Testis (tissue), 3 donors: Measurements from ENCODE around the gene SNX20. TPM values are rescaled to one million over a fixed set of nuclear protein-coding genes. Genes with fewer than 3 reads are reported as not detected.

Experiments
- DNase-seq: peaks from one replicate; pipeline ENCODE4 v3.0.0-alpha.2; 2019
- H3K27ac ChIP-seq, 2 donors: fragments of 200-600 bp; sonication (generic); one replicate each; pipeline ENCODE4 v1.5.1; 2019
- H3K27me3 ChIP-seq: fragments of 200-600 bp; sonication (generic); one replicate; pipeline ENCODE4 v1.5.1; 2019
- H3K36me3 ChIP-seq: fragments of 200-600 bp; sonication (generic); one replicate; pipeline ENCODE4 v1.5.1; 2017; ENCODE audit warnings: low read depth; ENCODE audit errors: missing control alignments
- H3K4me1 ChIP-seq: fragments of 200-600 bp; sonication (generic); one replicate; pipeline ENCODE4 v1.5.1; 2019
- H3K4me3 ChIP-seq, 2 donors: fragments of 200-600 bp; sonication (generic); one replicate each; pipeline ENCODE4 v1.5.1; 2017 to 2019
- H3K9me3 ChIP-seq: fragments of 200-600 bp; sonication (generic); one replicate; pipeline ENCODE4 v1.5.1; 2017
- POLR2A ChIP-seq: fragments of 450-650 bp; IDR thresholded peaks from one replicate; pipeline ENCODE4 v1.6.1; 2017; ENCODE audit warnings: antibody characterized with exemption, mild to moderate bottlenecking, moderate library complexity
- whole genome bisulfite sequencing, 2 donors: methylation state at CpG; one replicate each; pipeline ENCODE4 v1.1.5; 2018; 5-methylcytosine and 5-hydroxymethylcytosine counted together
- intact Hi-C: fragments of 100-400 bp; cut with DNase I; formaldehyde crosslinking; loops from one replicate; pipeline ENCODE4 v1.15.1; 2023; ENCODE audit warnings: low total_unique reads
- polyA plus RNA-seq: library from polyadenylated mRNA; stranded (reverse); fragments of 350-450 nt; fragmentation: Illumina TruSeq; extraction: RNeasy Lipid Tissue Mini Kit (QIAGEN cat#74804); gene quantifications from one replicate; pipeline ENCODE4 v1.2.3, GENCODE V29; 2014; ENCODE audit warnings: low read depth, low replicate concordance; ENCODE audit not compliant: insufficient read depth
- total RNA-seq, 2 donors: library from RNA; depleted of rRNA; stranded (reverse); fragments of >200 nt; gene quantifications; one replicate each; pipeline ENCODE4 v1.2.3, GENCODE V29; 2016
- TF ChIP-seq, protein P1 (sequence below), 3 experiments: fragments of 450-650 bp in 2 of 3; fragments of 200-600 bp in 1 of 3; sonication (generic) in 1 of 3; IDR thresholded peaks; one replicate each; pipeline ENCODE4 v1.5.1; 2016 to 2019; ENCODE audit warnings: antibody characterized with exemption in 3 of 3, mild to moderate bottlenecking in 2 of 3, moderate library complexity in 1 of 3

The SNX20 gene
- total and polyA plus RNA-seq, 3 donors from 2014 or later, result 0.63 to 2.1 (median 1.8) TPM

DNA sequence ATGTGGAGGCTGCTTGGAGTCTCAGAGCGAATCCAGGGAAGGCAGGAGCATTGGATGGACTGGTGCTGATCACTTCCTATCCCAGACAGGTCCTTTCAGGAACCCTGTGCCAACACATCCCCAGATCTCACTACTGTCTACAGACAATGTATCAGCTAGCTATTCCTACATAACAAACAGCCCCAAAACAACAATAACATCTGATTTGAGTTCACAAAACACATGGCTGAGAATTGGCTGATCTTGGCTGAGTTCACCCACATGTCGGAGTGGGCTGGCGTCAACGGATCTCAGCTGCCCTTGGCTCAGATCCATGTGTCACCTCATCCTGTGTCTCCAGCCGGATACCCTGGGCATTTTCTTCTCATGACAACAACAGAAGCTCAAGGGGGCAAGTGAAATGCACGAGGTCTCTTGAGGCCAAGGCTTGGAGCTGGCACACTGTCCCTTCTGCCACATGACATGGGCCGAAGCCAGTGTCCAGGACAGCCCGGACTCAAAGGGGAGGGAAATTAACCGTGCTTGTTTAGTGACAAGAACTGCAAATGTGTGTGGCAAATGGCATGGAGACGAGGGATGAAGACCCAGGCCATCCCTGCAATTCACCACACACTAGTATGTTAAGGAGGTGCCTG, 18.7 kb downstream of the SNX20 start:
- Histone ChIP-seq H3K36me3 (no peaks in the 10 kb centered on the region), H3K27me3 (no peaks in the 10 kb centered on the region), H3K27ac (no peak overlapping the region), H3K4me3 (no peak overlapping the region), H3K4me1 (no peaks in the 10 kb centered on the region), H3K9me3 (no peaks in the 10 kb centered on the region)
- 85 to 87% methylated on average over 10 of the region's 10 CpGs for WGBS, 2 donors
- intact Hi-C loops, result loop anchor here (10.0 kb wide), 2 partner anchors 142 to 288 kb away; no protein-coding TSS in a partner anchor
- DNase-seq, result no peak
- TF ChIP-seq POLR2A, result no peak
- TF ChIP-seq, protein P1, sequence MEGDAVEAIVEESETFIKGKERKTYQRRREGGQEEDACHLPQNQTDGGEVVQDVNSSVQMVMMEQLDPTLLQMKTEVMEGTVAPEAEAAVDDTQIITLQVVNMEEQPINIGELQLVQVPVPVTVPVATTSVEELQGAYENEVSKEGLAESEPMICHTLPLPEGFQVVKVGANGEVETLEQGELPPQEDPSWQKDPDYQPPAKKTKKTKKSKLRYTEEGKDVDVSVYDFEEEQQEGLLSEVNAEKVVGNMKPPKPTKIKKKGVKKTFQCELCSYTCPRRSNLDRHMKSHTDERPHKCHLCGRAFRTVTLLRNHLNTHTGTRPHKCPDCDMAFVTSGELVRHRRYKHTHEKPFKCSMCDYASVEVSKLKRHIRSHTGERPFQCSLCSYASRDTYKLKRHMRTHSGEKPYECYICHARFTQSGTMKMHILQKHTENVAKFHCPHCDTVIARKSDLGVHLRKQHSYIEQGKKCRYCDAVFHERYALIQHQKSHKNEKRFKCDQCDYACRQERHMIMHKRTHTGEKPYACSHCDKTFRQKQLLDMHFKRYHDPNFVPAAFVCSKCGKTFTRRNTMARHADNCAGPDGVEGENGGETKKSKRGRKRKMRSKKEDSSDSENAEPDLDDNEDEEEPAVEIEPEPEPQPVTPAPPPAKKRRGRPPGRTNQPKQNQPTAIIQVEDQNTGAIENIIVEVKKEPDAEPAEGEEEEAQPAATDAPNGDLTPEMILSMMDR (IDR thresholded peaks at IDR 0.05), result no peak

GRCh38 chr16:50659806-50660205, 21.3 kb downstream of the SNX20 start:
- Histone ChIP-seq H3K27ac (no peak overlapping the region), H3K4me1 (no peaks in the 10 kb centered on the region), H3K9me3 (no peaks in the 10 kb centered on the region), H3K4me3 (no peak overlapping the region), H3K27me3 (no peaks in the 10 kb centered on the region), H3K36me3 (no peaks in the 10 kb centered on the region)
- no peak for TF ChIP-seq POLR2A
- TF ChIP-seq, protein P1 (IDR thresholded peaks at IDR 0.05), result no peak
- intact Hi-C loops, result loop anchor here (10.0 kb wide), 2 partner anchors 145 to 285 kb away; no protein-coding TSS in a partner anchor
- WGBS, 2 donors, result 89 to 92% methylated on average over 5 of the region's 5 CpGs
- DNase-seq, result no peak

DNA sequence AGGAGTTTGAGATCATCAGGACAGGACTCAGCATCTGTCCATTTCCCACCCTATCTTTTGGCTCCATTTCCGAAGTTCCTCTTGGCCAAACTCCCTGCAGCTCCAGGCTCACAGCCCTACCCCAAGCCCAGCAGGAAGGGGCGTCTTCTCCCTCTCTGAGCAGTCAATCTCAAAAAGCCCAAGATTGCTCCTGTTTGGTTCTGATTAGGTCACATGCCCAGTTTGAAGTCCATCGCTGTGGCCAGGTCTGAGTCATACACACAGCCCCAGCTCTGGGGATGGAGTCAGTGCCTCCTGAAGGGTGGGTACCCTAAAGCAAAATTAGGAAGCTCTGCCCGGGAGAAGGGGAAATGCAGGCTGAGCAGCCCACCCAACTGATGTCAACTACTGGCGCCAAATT, 23.9 kb downstream of the SNX20 start:
- no peaks in the 10 kb centered on the region for H3K9me3 ChIP-seq
- H3K27me3 ChIP-seq, result no peaks in the 10 kb centered on the region
- no peak overlapping the region for H3K4me3 ChIP-seq
- no peak for DNase-seq
- no peak overlapping the region for H3K27ac ChIP-seq
- TF ChIP-seq, protein P1 (IDR thresholded peaks at IDR 0.05), result no peak
- no peak for TF ChIP-seq POLR2A
- 64 to 78% methylated on average over 5 of the region's 5 CpGs for WGBS, 2 donors
- no peaks in the 10 kb centered on the region for H3K36me3 ChIP-seq
- no peaks in the 10 kb centered on the region for H3K4me1 ChIP-seq
- intact Hi-C loops, result no loop called here

DNA sequence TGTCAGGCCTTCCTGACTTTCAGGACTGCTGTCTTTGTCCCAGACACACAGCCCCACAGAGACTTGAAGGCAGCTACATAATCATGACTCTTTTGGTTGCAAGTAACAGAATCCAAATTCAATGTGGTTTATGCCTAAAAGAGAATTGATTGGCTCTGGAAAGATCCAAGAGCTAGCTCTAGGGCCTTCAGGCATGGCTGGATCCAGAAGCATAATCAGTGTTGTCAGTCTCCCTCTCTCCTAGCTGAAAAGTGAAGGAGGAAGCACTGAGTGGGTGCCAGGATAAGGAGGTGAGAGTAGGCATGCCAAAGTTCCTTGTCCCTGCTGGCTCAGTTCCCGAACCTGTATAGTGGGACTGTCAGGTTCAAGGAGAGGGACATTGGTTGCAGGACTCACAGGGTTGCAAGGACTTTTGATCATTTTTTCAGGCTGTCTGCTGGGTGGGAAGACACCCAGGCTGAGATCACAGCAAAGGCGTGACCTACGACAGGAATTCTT, 25.5 kb downstream of the SNX20 start:
- H3K4me1 ChIP-seq, result no peaks in the 10 kb centered on the region
- H3K9me3 ChIP-seq, result no peaks in the 10 kb centered on the region
- H3K27ac ChIP-seq, result no peak overlapping the region
- TF ChIP-seq, protein P1 (IDR thresholded peaks at IDR 0.05), result no peak
- TF ChIP-seq POLR2A, result no peak
- no peak for DNase-seq
- H3K36me3 ChIP-seq, result no peaks in the 10 kb centered on the region
- 80 to 89% methylated on average over 3 of the region's 3 CpGs for WGBS, 2 donors
- H3K27me3 ChIP-seq, result no peaks in the 10 kb centered on the region
- H3K4me3 ChIP-seq, result no peak overlapping the region
- intact Hi-C loops, result no loop called here
